Kidney (tissue), 14 donors: ENCODE data around the gene SUGT1. TPM values are rescaled to one million over a fixed set of nuclear protein-coding genes. Genes with fewer than 3 reads are reported as not detected.
"Not testable (repeated sequence)": the region's sequence is repeated elsewhere in the genome, so short reads cannot be mapped to it uniquely, and the experiment has no call there.

Experiments
- DNase-seq, 5 donors: peaks; one replicate each; pipeline ENCODE4 v3.0.0-alpha.2; 2013 to 2020
- FAIRE-seq: peaks from 2 replicates; lab custom pipeline; 2012; peaks lifted over from hg19 to GRCh38; lab: Jason Lieb, UNC
- H3K27ac ChIP-seq, 2 donors: one replicate each; pipeline ENCODE4 v1.7.0; 2013; ENCODE audit warnings: low read depth in 2 of 2, low read length in 2 of 2, inconsistent platforms in 1 of 2
- H3K27me3 ChIP-seq: one replicate; pipeline ENCODE4 v1.7.1; 2013; ENCODE audit warnings: low read length, inconsistent platforms; ENCODE audit not compliant: control insufficient read depth, insufficient read depth
- H3K36me3 ChIP-seq, 3 donors: one replicate each; pipeline versions ENCODE4 v1.7.0 to v1.7.1; 2013; ENCODE audit warnings: low read length in 3 of 3, control low read depth in 1 of 3, inconsistent platforms in 1 of 3; ENCODE audit not compliant: insufficient read depth in 3 of 3, control insufficient read depth in 2 of 3
- H3K4me1 ChIP-seq, 3 donors: one replicate each; pipeline versions ENCODE4 v1.7.0 to v1.7.1; 2013; ENCODE audit warnings: low read length in 3 of 3, inconsistent platforms in 1 of 3, low read depth in 1 of 3; ENCODE audit not compliant: control insufficient read depth in 2 of 3, insufficient read depth in 2 of 3
- H3K4me3 ChIP-seq, 3 donors: one replicate each; pipeline versions ENCODE4 v1.7.0 to v1.8.1; 2013; ENCODE audit warnings: low read length in 3 of 3, control low read depth in 1 of 3, inconsistent platforms in 1 of 3
- H3K9ac ChIP-seq, 3 donors: one replicate each; pipeline versions ENCODE4 v1.7.0 to v1.7.1; 2013; ENCODE audit warnings: low read length in 3 of 3, control low read depth in 1 of 3, inconsistent platforms in 1 of 3
- H3K9me3 ChIP-seq, 3 donors: one replicate each; pipeline versions ENCODE4 v1.7.0 to v1.7.1; 2013; ENCODE audit warnings: low read length in 3 of 3, control low read depth in 1 of 3, inconsistent platforms in 1 of 3; ENCODE audit not compliant: control insufficient read depth in 2 of 3, insufficient read depth in 1 of 3
- intact Hi-C: fragments of 100-400 bp; cut with DNase I; formaldehyde crosslinking; loops from one replicate; pipeline ENCODE4 v1.11.1; 2022
- polyA plus RNA-seq: library from polyadenylated mRNA; stranded (reverse); fragments of 350-450 nt; fragmentation: Illumina TruSeq; extraction: RNeasy Lipid Tissue Mini Kit (QIAGEN cat#74804); gene quantifications from one replicate; pipeline ENCODE4 v1.2.3, GENCODE V29; 2014; ENCODE audit warnings: low read depth, low replicate concordance; ENCODE audit not compliant: insufficient read depth
- total RNA-seq: library from RNA; stranded (reverse); fragmentation: NEBNext Ultra II Directional; extraction: Animal tissue kit (Norgen Biotek cat#: 25700); gene quantifications from one replicate; pipeline ENCODE4 v1.2.1, GENCODE V29; 2021
- TF ChIP-seq, protein P1 (sequence below): IDR thresholded peaks from 3 replicates; pipeline ENCODE4 v1.5.1; 2012; ENCODE audit warnings: mild to moderate bottlenecking, moderate library complexity, borderline replicate concordance; ENCODE audit not compliant: insufficient read depth; ENCODE audit errors: extremely low read depth
- donor health status: control.
- donor health status: control.
- donor health status: control.
- donor health status: control.
- donor health status: control.
- donor health status: DM: yes; HTN: yes; CAD: no.
- donor health status: Normal renal cell carcinoma (clear cell type).

SUGT1 gene
- total and polyA plus RNA-seq, 2 donors from 2014 or later, result 51.5 to 55.8 TPM

- intact Hi-C loops, result no loop called here
- DNase-seq (no peak), FAIRE-seq (no peak)
- Histone ChIP-seq H3K36me3 (no peaks in the 10 kb centered on the region), H3K27me3 (no peaks in the 10 kb centered on the region), H3K27ac (no peak overlapping the region), H3K9me3 (no peaks in the 10 kb centered on the region), H3K4me1 (peaks cover 0 to 5% (median 0%) of the 10 kb centered on the region in 3 donors), H3K4me3 (no peak overlapping the region), H3K9ac (no peak overlapping the region)
- TF ChIP-seq, protein P1, sequence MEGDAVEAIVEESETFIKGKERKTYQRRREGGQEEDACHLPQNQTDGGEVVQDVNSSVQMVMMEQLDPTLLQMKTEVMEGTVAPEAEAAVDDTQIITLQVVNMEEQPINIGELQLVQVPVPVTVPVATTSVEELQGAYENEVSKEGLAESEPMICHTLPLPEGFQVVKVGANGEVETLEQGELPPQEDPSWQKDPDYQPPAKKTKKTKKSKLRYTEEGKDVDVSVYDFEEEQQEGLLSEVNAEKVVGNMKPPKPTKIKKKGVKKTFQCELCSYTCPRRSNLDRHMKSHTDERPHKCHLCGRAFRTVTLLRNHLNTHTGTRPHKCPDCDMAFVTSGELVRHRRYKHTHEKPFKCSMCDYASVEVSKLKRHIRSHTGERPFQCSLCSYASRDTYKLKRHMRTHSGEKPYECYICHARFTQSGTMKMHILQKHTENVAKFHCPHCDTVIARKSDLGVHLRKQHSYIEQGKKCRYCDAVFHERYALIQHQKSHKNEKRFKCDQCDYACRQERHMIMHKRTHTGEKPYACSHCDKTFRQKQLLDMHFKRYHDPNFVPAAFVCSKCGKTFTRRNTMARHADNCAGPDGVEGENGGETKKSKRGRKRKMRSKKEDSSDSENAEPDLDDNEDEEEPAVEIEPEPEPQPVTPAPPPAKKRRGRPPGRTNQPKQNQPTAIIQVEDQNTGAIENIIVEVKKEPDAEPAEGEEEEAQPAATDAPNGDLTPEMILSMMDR, result no peak
Observed at GRCh38 chr13:52615812-52616211, 36.8 kb upstream of the SUGT1 start.

DNA sequence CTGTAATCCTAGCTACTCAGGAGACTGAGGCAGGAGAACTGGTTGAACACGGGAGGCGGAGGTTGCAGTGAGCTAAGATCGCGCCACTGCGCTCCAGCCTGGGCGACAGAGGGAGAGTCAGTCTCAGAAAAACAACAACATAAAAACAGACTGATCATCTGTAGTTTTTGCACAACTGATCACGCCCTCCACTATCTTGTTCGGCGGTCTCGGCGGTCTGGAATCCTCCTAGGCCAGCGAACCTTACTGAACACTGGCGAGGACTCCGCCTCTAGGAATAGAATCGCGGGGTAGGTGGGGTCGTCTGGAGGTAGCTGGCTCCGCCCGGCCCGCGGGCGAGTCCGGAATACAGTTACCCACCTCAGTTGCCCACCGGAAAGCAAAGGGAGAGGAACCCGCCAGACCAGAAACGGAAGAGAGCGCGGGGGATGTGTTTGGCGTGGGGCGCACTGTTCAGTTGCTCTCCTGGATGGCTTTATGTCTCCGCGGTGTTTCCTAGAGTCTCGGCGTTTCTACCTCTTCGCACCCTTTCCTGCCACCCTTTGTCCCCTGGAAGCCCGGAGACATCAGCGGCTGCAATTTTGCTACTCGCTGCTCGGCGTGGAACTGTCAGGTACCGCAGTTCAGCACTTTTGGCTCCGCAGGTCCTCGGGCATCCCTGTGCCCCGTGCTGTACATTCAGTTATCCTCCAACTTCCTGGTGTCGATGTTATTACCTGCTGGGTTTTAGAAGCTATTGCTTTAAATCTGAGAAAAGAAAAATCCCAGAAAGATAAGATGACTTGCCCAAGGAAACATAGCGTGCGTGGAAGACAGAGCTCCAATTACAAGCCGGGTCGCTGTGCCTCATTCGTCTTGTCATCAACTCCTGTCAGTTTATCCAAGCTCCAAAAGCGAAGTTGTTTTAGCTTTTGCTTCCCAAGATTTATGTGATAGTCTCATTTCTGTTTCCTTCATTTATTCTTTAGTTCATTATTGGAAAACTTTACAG, 35.3 kb upstream of the SUGT1 start:
- FAIRE-seq, result no peak
- intact Hi-C loops, result no loop called here
- H3K27me3 ChIP-seq, result no peaks in the 10 kb centered on the region
- DNase-seq, result peak; percentile 92 to 95 (median 93)
- no peaks in the 10 kb centered on the region for H3K36me3 ChIP-seq
- peaks cover 0 to 5% (median 0%) of the 10 kb centered on the region in 3 donors for H3K4me1 ChIP-seq
- TF ChIP-seq, protein P1, result no peak
- no peaks in the 10 kb centered on the region for H3K9me3 ChIP-seq
- peak overlapping the region; percentile 58 to 61 for H3K27ac ChIP-seq
- peak overlapping the region; percentile 59 to 93 (median 90) for H3K4me3 ChIP-seq
- peak overlapping the region; percentile 0 to 85 (median 70) for H3K9ac ChIP-seq

GRCh38 chr13:52631083-52631690, 21.4 kb upstream of the SUGT1 start:
- peak overlapping the region in 2 of 3 donors; percentile 51 to 54 for H3K4me3 ChIP-seq
- FAIRE-seq, H3K4me1 ChIP-seq, H3K27me3 ChIP-seq, H3K36me3 ChIP-seq, intact Hi-C loops, H3K9me3 ChIP-seq, DNase-seq: not testable (repeated sequence)
- H3K27ac ChIP-seq, result peak overlapping the region; percentile 38 to 53
- H3K9ac ChIP-seq, result peak overlapping the region in 2 of 3 donors; percentile 16
